RWPE2 (cell line): Measurements from ENCODE around the gene GMPR.

Experiments used
- ATAC-seq: fragments of 200-7000 bp; cut with Tn5 transposase; 3 replicates; pipeline ENCODE4 v1.9.1; 2021; ENCODE audit warnings: low read depth
- DNase-seq: peaks from one replicate; pipeline ENCODE4 v3.0.0-alpha.2; 2020; ENCODE audit warnings: low spot score
- H3K27ac ChIP-seq: fragments of 450-650 bp; 2 replicates; pipeline ENCODE4 v1.5.1; 2017; ENCODE audit warnings: mild to moderate bottlenecking; ENCODE audit not compliant: poor library complexity, severe bottlenecking
- H3K27me3 ChIP-seq: fragments of 250-450 bp; sonication (Bioruptor Pico); 2 replicates; pipeline ENCODE4 v1.5.1; 2021; ENCODE audit warnings: mild to moderate bottlenecking, moderate library complexity; ENCODE audit not compliant: insufficient read depth, poor library complexity, severe bottlenecking
- H3K36me3 ChIP-seq: fragments of 250-450 bp; sonication (Bioruptor Pico); 2 replicates; pipeline ENCODE4 v1.5.1; 2020; ENCODE audit warnings: low read depth, mild to moderate bottlenecking, moderate library complexity
- H3K4me1 ChIP-seq: fragments of 250-450 bp; sonication (Bioruptor Pico); 2 replicates; pipeline ENCODE4 v1.5.1; 2021; ENCODE audit warnings: mild to moderate bottlenecking, moderate library complexity; ENCODE audit not compliant: insufficient read depth, poor library complexity, severe bottlenecking
- H3K4me3 ChIP-seq: fragments of 250-450 bp; sonication (Bioruptor Pico); 2 replicates; pipeline ENCODE4 v1.5.1; 2021; ENCODE audit warnings: mild to moderate bottlenecking, moderate library complexity; ENCODE audit not compliant: severe bottlenecking
- H3K9me3 ChIP-seq: fragments of 250-450 bp; sonication (Bioruptor Pico); 2 replicates; pipeline ENCODE4 v1.5.1; 2021; ENCODE audit warnings: mild to moderate bottlenecking, moderate library complexity; ENCODE audit not compliant: severe bottlenecking
- CTCF ChIP-seq: fragments of 450-650 bp; IDR thresholded peaks from one replicate; pipeline ENCODE4 v1.5.1; 2017; ENCODE audit warnings: mild to moderate bottlenecking, moderate library complexity; ENCODE audit not compliant: poor library complexity, severe bottlenecking

Gene GMPR

GRCh38 chr6:16204653-16205376 lies 33.6 kb upstream of the GMPR start:
- TF ChIP-seq CTCF, result no peak
- no peaks in the 10 kb centered on the region for H3K27me3 ChIP-seq
- ATAC-seq, result no peak
- no peak overlapping the region for H3K27ac ChIP-seq
- DNase-seq, result no peak
- no peak overlapping the region for H3K4me3 ChIP-seq
- no peaks in the 10 kb centered on the region for H3K36me3 ChIP-seq
- no peaks in the 10 kb centered on the region for H3K9me3 ChIP-seq
- H3K4me1 ChIP-seq, result peaks cover 3% of the 10 kb centered on the region

GRCh38 chr6:16205377-16206144 lies 32.8 kb upstream of the GMPR start:
- DNase-seq (no peak), ATAC-seq (no peak)
- H3K4me3 ChIP-seq, result no peak overlapping the region
- no peaks in the 10 kb centered on the region for H3K27me3 ChIP-seq
- no peak overlapping the region for H3K27ac ChIP-seq
- H3K36me3 ChIP-seq, result no peaks in the 10 kb centered on the region
- peaks cover 3% of the 10 kb centered on the region for H3K4me1 ChIP-seq
- no peak for TF ChIP-seq CTCF
- no peaks in the 10 kb centered on the region for H3K9me3 ChIP-seq

GRCh38 chr6:16206595-16207037 lies 31.8 kb upstream of the GMPR start:
- H3K27ac ChIP-seq, result no peak overlapping the region
- no peaks in the 10 kb centered on the region for H3K36me3 ChIP-seq
- no peaks in the 10 kb centered on the region for H3K9me3 ChIP-seq
- H3K27me3 ChIP-seq, result no peaks in the 10 kb centered on the region
- peaks cover 3% of the 10 kb centered on the region for H3K4me1 ChIP-seq
- peak; percentile 95 for TF ChIP-seq CTCF
- ATAC-seq (peak; percentile 70), DNase-seq (no peak)
- no peak overlapping the region for H3K4me3 ChIP-seq

GRCh38 chr6:16208989-16209388 lies 29.4 kb upstream of the GMPR start:
- TF ChIP-seq CTCF, result no peak
- H3K4me3 ChIP-seq, result no peak overlapping the region
- no peaks in the 10 kb centered on the region for H3K9me3 ChIP-seq
- no peak for DNase-seq
- H3K27me3 ChIP-seq, result no peaks in the 10 kb centered on the region
- H3K4me1 ChIP-seq, result peaks cover 3% of the 10 kb centered on the region
- H3K36me3 ChIP-seq, result no peaks in the 10 kb centered on the region
- no peak overlapping the region for H3K27ac ChIP-seq
- ATAC-seq, result no peak
